GM23338 (cell line): ENCODE results near the gene UPK2.

Source experiments
- CREB1 ChIP-seq: fragments of 250-450 bp; sonication (Bioruptor Pico); IDR thresholded peaks from 2 replicates; pipeline ENCODE4 v1.5.0; 2020; ENCODE audit warnings: low read depth, mild to moderate bottlenecking, moderate library complexity
- EZH2 ChIP-seq: fragments of 200-600 bp; sonication (generic); IDR thresholded peaks from one replicate; pipeline ENCODE4 v1.8.0; 2017; ENCODE audit warnings: antibody characterized with exemption, mild to moderate bottlenecking, low read depth; ENCODE audit not compliant: unreplicated experiment
- EZH2phosphoT487 ChIP-seq: fragments of 200-600 bp; sonication (generic); IDR thresholded peaks from one replicate; pipeline ENCODE4 v1.8.1; 2018; ENCODE audit warnings: antibody characterized with exemption; ENCODE audit not compliant: unreplicated experiment
- JUNB ChIP-seq: IDR thresholded peaks from one replicate; pipeline ENCODE4 v1.6.1; 2016; ENCODE audit warnings: antibody characterized with exemption; ENCODE audit not compliant: unreplicated experiment
- TF ChIP-seq, protein P1 (sequence below), 2 experiments: fragments of 200-600 bp in 1 of 2; sonication (generic) in 1 of 2; conservative IDR thresholded peaks; 2 replicates each; pipeline versions ENCODE4 v1.5.1 to v1.6.1; 2016 to 2017; ENCODE audit warnings: antibody characterized with exemption in 2 of 2, low read depth in 2 of 2, mild to moderate bottlenecking in 2 of 2, moderate library complexity in 1 of 2

DNA sequence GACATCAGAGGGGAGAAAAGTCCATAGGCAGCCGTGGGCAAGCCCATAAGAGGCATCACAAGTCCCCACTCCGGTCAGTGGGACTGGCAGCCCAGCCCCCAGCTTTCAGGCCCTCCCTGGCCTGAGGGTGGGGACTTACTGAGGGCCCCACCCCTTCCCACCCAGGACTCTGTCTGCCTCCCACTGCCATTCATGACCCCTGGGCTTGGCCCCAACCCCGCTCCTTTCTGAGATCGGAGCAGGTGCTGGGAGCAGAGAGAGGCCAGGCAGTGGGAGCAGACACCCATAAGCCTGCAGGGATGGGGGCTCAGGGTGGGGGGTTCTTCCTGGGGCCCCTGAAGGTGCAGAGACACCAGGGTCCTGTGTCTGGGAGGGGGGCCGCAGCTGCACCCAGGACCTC lies 5.1 kb downstream of the UPK2 start:
- no peak for TF ChIP-seq CREB1 (CRISPR knock-in tag)
- TF ChIP-seq EZH2: no peak
- no peak for TF ChIP-seq JUNB
- TF ChIP-seq EZH2phosphoT487: no peak
- TF ChIP-seq, protein P1, sequence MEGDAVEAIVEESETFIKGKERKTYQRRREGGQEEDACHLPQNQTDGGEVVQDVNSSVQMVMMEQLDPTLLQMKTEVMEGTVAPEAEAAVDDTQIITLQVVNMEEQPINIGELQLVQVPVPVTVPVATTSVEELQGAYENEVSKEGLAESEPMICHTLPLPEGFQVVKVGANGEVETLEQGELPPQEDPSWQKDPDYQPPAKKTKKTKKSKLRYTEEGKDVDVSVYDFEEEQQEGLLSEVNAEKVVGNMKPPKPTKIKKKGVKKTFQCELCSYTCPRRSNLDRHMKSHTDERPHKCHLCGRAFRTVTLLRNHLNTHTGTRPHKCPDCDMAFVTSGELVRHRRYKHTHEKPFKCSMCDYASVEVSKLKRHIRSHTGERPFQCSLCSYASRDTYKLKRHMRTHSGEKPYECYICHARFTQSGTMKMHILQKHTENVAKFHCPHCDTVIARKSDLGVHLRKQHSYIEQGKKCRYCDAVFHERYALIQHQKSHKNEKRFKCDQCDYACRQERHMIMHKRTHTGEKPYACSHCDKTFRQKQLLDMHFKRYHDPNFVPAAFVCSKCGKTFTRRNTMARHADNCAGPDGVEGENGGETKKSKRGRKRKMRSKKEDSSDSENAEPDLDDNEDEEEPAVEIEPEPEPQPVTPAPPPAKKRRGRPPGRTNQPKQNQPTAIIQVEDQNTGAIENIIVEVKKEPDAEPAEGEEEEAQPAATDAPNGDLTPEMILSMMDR (conservative IDR thresholded peaks at IDR 0.05; ENCODE audit: low read depth in 2 of 2): no peak
